H1 (cell line): ENCODE measurements around the gene MAP4K4. TPM values are rescaled to one million over a fixed set of nuclear protein-coding genes. Genes with fewer than 3 reads are reported as not detected.

ENCODE experiments used
- BACH1 ChIP-seq: IDR thresholded peaks from 2 replicates; pipeline ENCODE4 v1.6.1; 2012; ENCODE audit warnings: low read length, improper control_type of control experiment
- CREB1 ChIP-seq: IDR thresholded peaks from 2 replicates; pipeline ENCODE4 v1.6.1; 2012; ENCODE audit warnings: inconsistent platforms
- JUND ChIP-seq: IDR thresholded peaks from 2 replicates; pipeline ENCODE4 v1.6.1; 2011; ENCODE audit warnings: mild to moderate bottlenecking, improper control_type of control experiment, low read length
- KDM5A ChIP-seq: fragments of 200-600 bp; IDR thresholded peaks from 2 replicates; pipeline ENCODE4 v1.7.1; 2012; ENCODE audit warnings: mild to moderate bottlenecking, low read length, inconsistent platforms, mixed read lengths
- PHF8 ChIP-seq: fragments of 200-600 bp; sonication (generic); conservative IDR thresholded peaks from 2 replicates; pipeline ENCODE4 v1.7.1; 2012; ENCODE audit warnings: low read depth, mild to moderate bottlenecking, inconsistent platforms, low read length, moderate library complexity
- TBP ChIP-seq: IDR thresholded peaks from 2 replicates; pipeline ENCODE4 v1.6.1; 2011; ENCODE audit warnings: low read depth, low read length, improper control_type of control experiment
- polyA plus RNA-seq, 7 experiments: library from polyadenylated mRNA; depleted of rRNA in 3 of 7; stranded (reverse) in 5 of 7; unstranded in 2 of 7; fragments of >200 nt in 5 of 7; fragments of 200-250 nt in 2 of 7; gene quantifications; 1 replicate in 5 of 7; 2 replicates in 1 of 7; 4 replicates in 1 of 7; pipeline versions ENCODE4 v1.2.1 to v1.2.3, GENCODE V29; 2011 to 2013; ENCODE audit warnings: missing spikeins in 2 of 7, mixed read lengths in 2 of 7
- total RNA-seq: library from RNA; stranded (reverse); fragmentation: NEBNext Ultra II Directional; extraction: Animal tissue kit (Norgen Biotek cat#: 25700); gene quantifications from 2 replicates; pipeline ENCODE4 v1.2.1, GENCODE V29; 2021
- TF ChIP-seq, protein P1 (sequence below): fragments of 300-600 bp; sonication (generic); IDR thresholded peaks from 2 replicates; pipeline ENCODE4 v1.7.1; 2012; ENCODE audit warnings: low read length, moderate library complexity, mild to moderate bottlenecking, inconsistent platforms; ENCODE audit not compliant: insufficient replicate concordance
- TF ChIP-seq, protein P2 (sequence below): IDR thresholded peaks from 2 replicates; pipeline ENCODE4 v1.6.1; 2012; ENCODE audit warnings: inconsistent platforms
- TF ChIP-seq, protein P3 (sequence below), 3 experiments: IDR thresholded peaks; 1 replicate in 2 of 3; 2 replicates in 1 of 3; pipeline versions ENCODE4 v1.5.1 to v1.6.1; 2011; ENCODE audit warnings: low read length in 3 of 3, mild to moderate bottlenecking in 3 of 3, inconsistent platforms in 2 of 3, low read depth in 1 of 3, moderate library complexity in 1 of 3; ENCODE audit not compliant: insufficient read depth in 1 of 3; ENCODE audit errors: control extremely low read depth in 1 of 3

MAP4K4 gene
- total and polyA plus RNA-seq, 2 of the 8 experiments (the other 6 are each of a cell fraction or from before 2014, with no cell fraction given): 53.2 to 138 TPM

DNA sequence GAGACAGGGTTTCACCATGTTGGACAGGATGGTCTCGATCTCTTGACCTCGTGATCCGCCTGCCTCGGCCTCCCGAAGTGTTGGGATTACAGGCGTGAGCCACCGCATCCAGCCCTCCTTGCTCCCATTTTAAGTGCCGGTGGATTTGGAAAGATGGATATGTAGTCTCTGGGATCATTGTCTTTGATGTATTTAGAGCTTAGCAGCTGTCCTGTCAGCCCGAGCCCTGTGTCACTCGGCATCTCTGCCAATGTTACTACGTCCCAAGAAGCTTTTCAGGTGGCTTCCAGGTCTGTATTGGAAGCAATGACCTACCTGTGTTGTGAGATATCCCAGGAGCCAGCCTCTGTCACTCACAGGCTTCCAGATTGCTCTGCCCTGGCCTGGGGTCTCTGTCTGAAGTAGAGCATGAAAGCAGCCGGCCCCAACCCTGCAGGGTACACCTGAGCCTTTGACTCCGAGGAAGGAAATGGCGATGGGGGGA is 35.3 kb downstream of the MAP4K4 start (continued):
- TF ChIP-seq, protein P1, sequence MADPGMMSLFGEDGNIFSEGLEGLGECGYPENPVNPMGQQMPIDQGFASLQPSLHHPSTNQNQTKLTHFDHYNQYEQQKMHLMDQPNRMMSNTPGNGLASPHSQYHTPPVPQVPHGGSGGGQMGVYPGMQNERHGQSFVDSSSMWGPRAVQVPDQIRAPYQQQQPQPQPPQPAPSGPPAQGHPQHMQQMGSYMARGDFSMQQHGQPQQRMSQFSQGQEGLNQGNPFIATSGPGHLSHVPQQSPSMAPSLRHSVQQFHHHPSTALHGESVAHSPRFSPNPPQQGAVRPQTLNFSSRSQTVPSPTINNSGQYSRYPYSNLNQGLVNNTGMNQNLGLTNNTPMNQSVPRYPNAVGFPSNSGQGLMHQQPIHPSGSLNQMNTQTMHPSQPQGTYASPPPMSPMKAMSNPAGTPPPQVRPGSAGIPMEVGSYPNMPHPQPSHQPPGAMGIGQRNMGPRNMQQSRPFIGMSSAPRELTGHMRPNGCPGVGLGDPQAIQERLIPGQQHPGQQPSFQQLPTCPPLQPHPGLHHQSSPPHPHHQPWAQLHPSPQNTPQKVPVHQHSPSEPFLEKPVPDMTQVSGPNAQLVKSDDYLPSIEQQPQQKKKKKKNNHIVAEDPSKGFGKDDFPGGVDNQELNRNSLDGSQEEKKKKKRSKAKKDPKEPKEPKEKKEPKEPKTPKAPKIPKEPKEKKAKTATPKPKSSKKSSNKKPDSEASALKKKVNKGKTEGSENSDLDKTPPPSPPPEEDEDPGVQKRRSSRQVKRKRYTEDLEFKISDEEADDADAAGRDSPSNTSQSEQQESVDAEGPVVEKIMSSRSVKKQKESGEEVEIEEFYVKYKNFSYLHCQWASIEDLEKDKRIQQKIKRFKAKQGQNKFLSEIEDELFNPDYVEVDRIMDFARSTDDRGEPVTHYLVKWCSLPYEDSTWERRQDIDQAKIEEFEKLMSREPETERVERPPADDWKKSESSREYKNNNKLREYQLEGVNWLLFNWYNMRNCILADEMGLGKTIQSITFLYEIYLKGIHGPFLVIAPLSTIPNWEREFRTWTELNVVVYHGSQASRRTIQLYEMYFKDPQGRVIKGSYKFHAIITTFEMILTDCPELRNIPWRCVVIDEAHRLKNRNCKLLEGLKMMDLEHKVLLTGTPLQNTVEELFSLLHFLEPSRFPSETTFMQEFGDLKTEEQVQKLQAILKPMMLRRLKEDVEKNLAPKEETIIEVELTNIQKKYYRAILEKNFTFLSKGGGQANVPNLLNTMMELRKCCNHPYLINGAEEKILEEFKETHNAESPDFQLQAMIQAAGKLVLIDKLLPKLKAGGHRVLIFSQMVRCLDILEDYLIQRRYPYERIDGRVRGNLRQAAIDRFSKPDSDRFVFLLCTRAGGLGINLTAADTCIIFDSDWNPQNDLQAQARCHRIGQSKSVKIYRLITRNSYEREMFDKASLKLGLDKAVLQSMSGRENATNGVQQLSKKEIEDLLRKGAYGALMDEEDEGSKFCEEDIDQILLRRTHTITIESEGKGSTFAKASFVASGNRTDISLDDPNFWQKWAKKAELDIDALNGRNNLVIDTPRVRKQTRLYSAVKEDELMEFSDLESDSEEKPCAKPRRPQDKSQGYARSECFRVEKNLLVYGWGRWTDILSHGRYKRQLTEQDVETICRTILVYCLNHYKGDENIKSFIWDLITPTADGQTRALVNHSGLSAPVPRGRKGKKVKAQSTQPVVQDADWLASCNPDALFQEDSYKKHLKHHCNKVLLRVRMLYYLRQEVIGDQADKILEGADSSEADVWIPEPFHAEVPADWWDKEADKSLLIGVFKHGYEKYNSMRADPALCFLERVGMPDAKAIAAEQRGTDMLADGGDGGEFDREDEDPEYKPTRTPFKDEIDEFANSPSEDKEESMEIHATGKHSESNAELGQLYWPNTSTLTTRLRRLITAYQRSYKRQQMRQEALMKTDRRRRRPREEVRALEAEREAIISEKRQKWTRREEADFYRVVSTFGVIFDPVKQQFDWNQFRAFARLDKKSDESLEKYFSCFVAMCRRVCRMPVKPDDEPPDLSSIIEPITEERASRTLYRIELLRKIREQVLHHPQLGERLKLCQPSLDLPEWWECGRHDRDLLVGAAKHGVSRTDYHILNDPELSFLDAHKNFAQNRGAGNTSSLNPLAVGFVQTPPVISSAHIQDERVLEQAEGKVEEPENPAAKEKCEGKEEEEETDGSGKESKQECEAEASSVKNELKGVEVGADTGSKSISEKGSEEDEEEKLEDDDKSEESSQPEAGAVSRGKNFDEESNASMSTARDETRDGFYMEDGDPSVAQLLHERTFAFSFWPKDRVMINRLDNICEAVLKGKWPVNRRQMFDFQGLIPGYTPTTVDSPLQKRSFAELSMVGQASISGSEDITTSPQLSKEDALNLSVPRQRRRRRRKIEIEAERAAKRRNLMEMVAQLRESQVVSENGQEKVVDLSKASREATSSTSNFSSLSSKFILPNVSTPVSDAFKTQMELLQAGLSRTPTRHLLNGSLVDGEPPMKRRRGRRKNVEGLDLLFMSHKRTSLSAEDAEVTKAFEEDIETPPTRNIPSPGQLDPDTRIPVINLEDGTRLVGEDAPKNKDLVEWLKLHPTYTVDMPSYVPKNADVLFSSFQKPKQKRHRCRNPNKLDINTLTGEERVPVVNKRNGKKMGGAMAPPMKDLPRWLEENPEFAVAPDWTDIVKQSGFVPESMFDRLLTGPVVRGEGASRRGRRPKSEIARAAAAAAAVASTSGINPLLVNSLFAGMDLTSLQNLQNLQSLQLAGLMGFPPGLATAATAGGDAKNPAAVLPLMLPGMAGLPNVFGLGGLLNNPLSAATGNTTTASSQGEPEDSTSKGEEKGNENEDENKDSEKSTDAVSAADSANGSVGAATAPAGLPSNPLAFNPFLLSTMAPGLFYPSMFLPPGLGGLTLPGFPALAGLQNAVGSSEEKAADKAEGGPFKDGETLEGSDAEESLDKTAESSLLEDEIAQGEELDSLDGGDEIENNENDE: no peak
- TF ChIP-seq PHF8: no peak
- TF ChIP-seq, protein P2, sequence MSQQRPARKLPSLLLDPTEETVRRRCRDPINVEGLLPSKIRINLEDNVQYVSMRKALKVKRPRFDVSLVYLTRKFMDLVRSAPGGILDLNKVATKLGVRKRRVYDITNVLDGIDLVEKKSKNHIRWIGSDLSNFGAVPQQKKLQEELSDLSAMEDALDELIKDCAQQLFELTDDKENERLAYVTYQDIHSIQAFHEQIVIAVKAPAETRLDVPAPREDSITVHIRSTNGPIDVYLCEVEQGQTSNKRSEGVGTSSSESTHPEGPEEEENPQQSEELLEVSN: no peak
- no peak for TF ChIP-seq KDM5A
- TF ChIP-seq JUND: no peak
- TF ChIP-seq, protein P3, sequence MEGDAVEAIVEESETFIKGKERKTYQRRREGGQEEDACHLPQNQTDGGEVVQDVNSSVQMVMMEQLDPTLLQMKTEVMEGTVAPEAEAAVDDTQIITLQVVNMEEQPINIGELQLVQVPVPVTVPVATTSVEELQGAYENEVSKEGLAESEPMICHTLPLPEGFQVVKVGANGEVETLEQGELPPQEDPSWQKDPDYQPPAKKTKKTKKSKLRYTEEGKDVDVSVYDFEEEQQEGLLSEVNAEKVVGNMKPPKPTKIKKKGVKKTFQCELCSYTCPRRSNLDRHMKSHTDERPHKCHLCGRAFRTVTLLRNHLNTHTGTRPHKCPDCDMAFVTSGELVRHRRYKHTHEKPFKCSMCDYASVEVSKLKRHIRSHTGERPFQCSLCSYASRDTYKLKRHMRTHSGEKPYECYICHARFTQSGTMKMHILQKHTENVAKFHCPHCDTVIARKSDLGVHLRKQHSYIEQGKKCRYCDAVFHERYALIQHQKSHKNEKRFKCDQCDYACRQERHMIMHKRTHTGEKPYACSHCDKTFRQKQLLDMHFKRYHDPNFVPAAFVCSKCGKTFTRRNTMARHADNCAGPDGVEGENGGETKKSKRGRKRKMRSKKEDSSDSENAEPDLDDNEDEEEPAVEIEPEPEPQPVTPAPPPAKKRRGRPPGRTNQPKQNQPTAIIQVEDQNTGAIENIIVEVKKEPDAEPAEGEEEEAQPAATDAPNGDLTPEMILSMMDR (IDR thresholded peaks at IDR 0.05; ENCODE audit: control extremely low read depth in 1 of 3, insufficient read depth in 1 of 3, low read depth in 1 of 3, low read length in 3 of 3): no peak
- no peak for TF ChIP-seq TBP
- no peak for TF ChIP-seq CREB1
- TF ChIP-seq BACH1: no peak
